Activated B cell treated with CpG ODN at 0.5 μM for 24 hours (primary cell): ENCODE results near the gene INPP5E. TPM values are rescaled to one million over a fixed set of nuclear protein-coding genes. Genes with fewer than 3 reads are reported as not detected.

Source experiments
- ATAC-seq: fragments of 200-7000 bp; cut with Tn5 transposase; one replicate; pipeline ENCODE4 v1.10.0; 2021; ENCODE audit warnings: low read depth, mild to moderate bottlenecking, moderate library complexity
- CTCF ChIA-PET: fragments of 350-600 bp; sonication (Branson Sonifier 250); formaldehyde crosslinking; loops from one replicate; lab custom pipeline; 2021; ENCODE audit warnings: antibody characterized with exemption; lab: Charles Lee
- POLR2A ChIA-PET: fragments of 350-600 bp; sonication (Branson Sonifier 250); formaldehyde crosslinking; loops from one replicate; lab custom pipeline; 2021; ENCODE audit warnings: antibody characterized with exemption; lab: Charles Lee
- DNase-seq: peaks from one replicate; pipeline ENCODE4 v3.0.0; 2022
- H3K27ac Mint-ChIP-seq: one replicate; pipeline ENCODE4 v1.8.0; 2020; ENCODE audit warnings: mixed read lengths
- H3K27me3 Mint-ChIP-seq: one replicate; pipeline ENCODE4 v1.8.0; 2021; ENCODE audit warnings: mixed read lengths
- H3K36me3 Mint-ChIP-seq: one replicate; pipeline ENCODE4 v1.8.0; 2021; ENCODE audit warnings: low read depth, mixed read lengths
- H3K4me1 Mint-ChIP-seq: one replicate; pipeline ENCODE4 v1.8.0; 2021; ENCODE audit warnings: mixed read lengths
- H3K4me3 Mint-ChIP-seq: one replicate; pipeline ENCODE4 v1.8.0; 2020; ENCODE audit warnings: mild to moderate bottlenecking, mixed read lengths
- H3K9me3 Mint-ChIP-seq: one replicate; pipeline ENCODE4 v1.8.0; 2020; ENCODE audit warnings: mixed read lengths
- CTCF ChIP-seq: fragments of 200-600 bp; IDR thresholded peaks from one replicate; pipeline ENCODE4 v1.8.0; 2022; ENCODE audit warnings: antibody characterized with exemption, mild to moderate bottlenecking
- intact Hi-C: fragments of 100-400 bp; cut with micrococcal nuclease; formaldehyde crosslinking; loops from one replicate; pipeline ENCODE4 v1.15.1; 2024
- total RNA-seq: library from RNA; stranded (reverse); gene quantifications from 2 replicates; pipeline ENCODE4 v1.2.3, GENCODE V29; 2022

Gene INPP5E
- total RNA-seq, 1 donor from 2014 or later = 26.6 TPM

DNA sequence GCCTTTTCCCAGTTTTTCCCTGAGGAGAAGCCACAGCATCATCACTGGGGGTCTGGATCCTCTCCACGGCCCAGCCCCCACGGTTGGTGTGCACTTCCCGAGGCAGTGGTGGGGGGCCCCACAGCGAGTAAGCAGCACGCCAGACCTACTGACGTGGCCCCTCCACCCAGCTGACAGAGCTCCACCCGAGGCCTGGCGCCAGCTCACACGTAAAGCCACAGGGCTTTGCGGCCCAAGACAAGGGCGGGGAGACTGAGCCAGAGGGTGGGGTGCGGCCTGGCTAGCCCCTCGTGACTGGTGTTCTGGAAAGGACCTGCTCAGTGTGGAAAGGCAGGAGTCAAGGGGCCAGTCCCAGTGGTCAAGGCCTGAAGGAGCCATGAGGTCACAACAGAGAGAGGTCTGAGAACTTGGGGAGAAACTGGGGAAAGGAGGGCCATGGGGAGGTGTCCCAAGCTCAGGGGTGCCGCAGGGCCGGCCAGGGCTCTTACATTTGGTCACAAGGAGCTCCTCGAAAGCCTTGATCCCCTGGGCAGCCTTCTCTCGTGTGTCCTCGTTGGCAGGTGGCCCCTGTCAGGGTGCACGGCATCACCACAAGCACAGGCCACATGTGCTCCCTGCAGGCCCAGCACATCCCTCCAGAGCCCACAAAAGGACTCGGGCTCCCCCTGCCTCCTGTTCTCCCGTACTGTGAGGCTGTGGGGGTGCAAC lies 45.2 kb downstream of the INPP5E start:
- H3K36me3 Mint-ChIP-seq = peaks cover 73% of the 10 kb centered on the region
- no peaks in the 10 kb centered on the region for H3K9me3 Mint-ChIP-seq
- H3K4me1 Mint-ChIP-seq = peaks cover 13% of the 10 kb centered on the region
- no peak for DNase-seq
- ATAC-seq = no peak
- intact Hi-C loops = no loop called here
- H3K27ac Mint-ChIP-seq = no peak overlapping the region
- CTCF ChIA-PET = no interaction called here
- H3K4me3 Mint-ChIP-seq = no peak overlapping the region
- POLR2A ChIA-PET = no interaction called here
- H3K27me3 Mint-ChIP-seq = no peaks in the 10 kb centered on the region
- no peak for TF ChIP-seq CTCF

DNA sequence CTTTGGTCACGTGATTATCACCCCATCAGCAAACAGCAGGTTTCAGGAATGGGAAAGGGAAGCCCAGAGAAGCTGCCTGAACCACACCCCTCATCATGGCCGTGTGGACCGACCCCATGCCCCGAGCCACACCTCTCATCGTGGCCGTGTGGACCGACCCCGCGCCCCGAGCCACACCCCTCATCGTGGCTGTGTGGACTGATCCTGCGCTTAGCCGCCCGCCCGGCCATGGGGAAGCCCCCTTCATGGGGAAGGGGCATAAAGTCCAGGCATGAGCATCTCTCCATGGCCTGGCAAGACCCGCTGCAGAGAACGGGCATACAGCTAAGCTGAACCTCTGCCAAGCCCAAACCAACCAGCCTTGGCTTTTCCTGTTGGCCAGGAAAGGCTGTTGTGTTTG lies 46.1 kb downstream of the INPP5E start:
- CTCF ChIA-PET = no interaction called here
- H3K36me3 Mint-ChIP-seq = peaks cover 77% of the 10 kb centered on the region
- H3K27ac Mint-ChIP-seq = no peak overlapping the region

GRCh38 chr9:136392538-136393449 lies 46.9 kb downstream of the INPP5E start:
- intact Hi-C loops = no loop called here
- Mint-ChIP-seq H3K4me1 (no peaks in the 10 kb centered on the region), H3K4me3 (no peak overlapping the region), H3K27me3 (no peaks in the 10 kb centered on the region), H3K36me3 (peaks cover 78% of the 10 kb centered on the region), H3K9me3 (no peaks in the 10 kb centered on the region), H3K27ac (no peak overlapping the region)
- no peak for DNase-seq
- no peak for ATAC-seq
- POLR2A ChIA-PET = interaction anchor here (0.6 kb wide), 1 partner anchor 295 kb away, joined by 3 read pairs; no protein-coding TSS in a partner anchor
- CTCF ChIA-PET = interaction anchor here (0.8 kb wide), 1 partner anchor 26 kb away, joined by 3 read pairs; no protein-coding TSS in a partner anchor
- no peak for TF ChIP-seq CTCF

More for the DNA sequence above, 46.1 kb downstream of the INPP5E start:
- Mint-ChIP-seq H3K4me1 (peaks cover 4% of the 10 kb centered on the region), H3K4me3 (no peak overlapping the region), H3K9me3 (no peaks in the 10 kb centered on the region), H3K27me3 (no peaks in the 10 kb centered on the region)
- ATAC-seq (no peak), DNase-seq (no peak)
- POLR2A ChIA-PET = no interaction called here
- TF ChIP-seq CTCF = no peak
- intact Hi-C loops = no loop called here

DNA sequence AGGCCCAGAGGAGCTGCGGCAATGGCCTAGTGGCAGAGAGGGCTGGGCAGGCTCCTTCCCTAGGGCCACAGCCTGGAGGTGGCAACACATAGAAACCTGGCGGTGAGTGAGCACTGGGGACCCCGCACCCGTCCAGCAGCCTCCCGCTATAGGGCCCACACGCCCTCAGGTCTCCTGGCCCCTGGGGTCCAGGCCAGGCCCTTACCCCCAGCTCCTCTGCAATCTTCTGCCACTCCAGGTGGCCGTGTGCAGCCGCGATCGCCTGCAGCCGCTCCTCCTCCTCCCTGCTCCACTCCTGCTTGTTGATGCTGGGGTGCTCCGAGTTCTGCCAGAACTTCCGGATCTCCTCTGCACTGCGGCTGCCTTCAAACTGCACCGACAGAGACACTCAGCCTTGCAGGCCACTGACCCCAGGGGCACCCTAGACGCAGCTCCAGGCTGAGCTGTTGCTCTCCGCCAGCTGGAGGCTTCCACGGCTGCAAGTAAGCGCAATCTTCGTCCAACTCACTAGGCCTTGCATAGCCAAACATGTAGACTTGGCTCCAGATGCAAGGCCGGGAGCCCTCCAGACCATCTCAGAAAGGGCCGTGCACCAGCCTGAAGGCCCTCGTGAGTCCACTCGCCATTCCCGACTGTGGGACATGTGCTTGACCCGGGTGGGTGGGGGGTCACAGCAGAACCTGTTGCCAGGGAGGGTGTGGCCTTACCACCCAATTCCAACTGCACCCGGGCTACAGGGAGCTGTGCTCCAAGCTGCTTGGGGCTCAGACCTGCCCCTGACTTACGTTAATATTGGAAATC lies 47.7 kb downstream of the INPP5E start:
- DNase-seq (no peak), ATAC-seq (no peak)
- Mint-ChIP-seq H3K27ac (no peak overlapping the region), H3K4me3 (no peak overlapping the region), H3K36me3 (peaks cover 80% of the 10 kb centered on the region), H3K4me1 (no peaks in the 10 kb centered on the region), H3K9me3 (no peaks in the 10 kb centered on the region), H3K27me3 (no peaks in the 10 kb centered on the region)
- TF ChIP-seq CTCF = no peak
- ChIA-PET CTCF (interaction anchor here (0.8 to 0.9 kb wide), 2 partner anchors 25 to 28 kb away, joined by 3 read pairs; partner anchors contain the start of gene DNLZ), POLR2A (interaction anchor here (1.0 to 1.6 kb wide), 2 partner anchors 22 to 29 kb away, joined by 3 to 5 read pairs; partner anchors contain the start of gene DNLZ)
- intact Hi-C loops = no loop called here
